ENCODE data around the gene PNPLA3. TPM values are rescaled to one million over a fixed set of nuclear protein-coding genes. Genes with fewer than 3 reads are reported as not detected.

The PNPLA3 gene
- total RNA-seq, 1 experiment from 2014 or later = 17.5 TPM

GRCh38 chr22:43909708-43910107, 13.9 kb upstream of the PNPLA3 start:
- TF ChIP-seq, protein P1, sequence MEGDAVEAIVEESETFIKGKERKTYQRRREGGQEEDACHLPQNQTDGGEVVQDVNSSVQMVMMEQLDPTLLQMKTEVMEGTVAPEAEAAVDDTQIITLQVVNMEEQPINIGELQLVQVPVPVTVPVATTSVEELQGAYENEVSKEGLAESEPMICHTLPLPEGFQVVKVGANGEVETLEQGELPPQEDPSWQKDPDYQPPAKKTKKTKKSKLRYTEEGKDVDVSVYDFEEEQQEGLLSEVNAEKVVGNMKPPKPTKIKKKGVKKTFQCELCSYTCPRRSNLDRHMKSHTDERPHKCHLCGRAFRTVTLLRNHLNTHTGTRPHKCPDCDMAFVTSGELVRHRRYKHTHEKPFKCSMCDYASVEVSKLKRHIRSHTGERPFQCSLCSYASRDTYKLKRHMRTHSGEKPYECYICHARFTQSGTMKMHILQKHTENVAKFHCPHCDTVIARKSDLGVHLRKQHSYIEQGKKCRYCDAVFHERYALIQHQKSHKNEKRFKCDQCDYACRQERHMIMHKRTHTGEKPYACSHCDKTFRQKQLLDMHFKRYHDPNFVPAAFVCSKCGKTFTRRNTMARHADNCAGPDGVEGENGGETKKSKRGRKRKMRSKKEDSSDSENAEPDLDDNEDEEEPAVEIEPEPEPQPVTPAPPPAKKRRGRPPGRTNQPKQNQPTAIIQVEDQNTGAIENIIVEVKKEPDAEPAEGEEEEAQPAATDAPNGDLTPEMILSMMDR (conservative IDR thresholded peaks at IDR 0.05) = no peak
- no peak overlapping the region for H2BK12ac ChIP-seq (ENCODE audit: insufficient read length, low read depth, low read length)

More at GRCh38 chr22:43909708-43910107, 13.9 kb upstream of the PNPLA3 start:
- no peak overlapping the region for H2BK20ac ChIP-seq (ENCODE audit: low read depth, low read length, poor library complexity, severe bottlenecking)
- no peak overlapping the region for H4K5ac ChIP-seq (ENCODE audit: insufficient read length, low read depth, low read length)
- H2AFZ ChIP-seq (ENCODE audit: low read length) = no peak overlapping the region
- H3K18ac ChIP-seq (ENCODE audit: insufficient read length, low read depth, low read length) = no peak overlapping the region
- H3K23me2 ChIP-seq (ENCODE audit: insufficient read length, low read depth, low read length, poor library complexity, severe bottlenecking) = no peaks in the 10 kb centered on the region
- H3K4me1 ChIP-seq (ENCODE audit: insufficient read depth, low read length) = no peaks in the 10 kb centered on the region
- no peak overlapping the region for H4K91ac ChIP-seq (ENCODE audit: insufficient read length, low read depth, low read length)
- H3K79me1 ChIP-seq (ENCODE audit: insufficient read depth, low read depth, low read length, poor library complexity, severe bottlenecking) = no peaks in the 10 kb centered on the region
- H2BK15ac ChIP-seq (ENCODE audit: low read depth, low read length) = no peak overlapping the region
- no peak overlapping the region for H3K4ac ChIP-seq (ENCODE audit: low read depth, low read length)
- H3K4me3 Mint-ChIP-seq = no peak overlapping the region
- no peak overlapping the region for H3K56ac ChIP-seq (ENCODE audit: insufficient read length, low read depth, low read length)
- no peaks in the 10 kb centered on the region for H3K27me3 ChIP-seq (ENCODE audit: insufficient read depth, low read length)
- H3K9me3 Mint-ChIP-seq = peaks cover 11 to 15% of the 10 kb centered on the region in 2 experiments; a peak in 3 of 5 replicates
- H4K8ac ChIP-seq (replicated peaks; ENCODE audit: insufficient read length, low read depth, low read length) = no peak overlapping the region
- no peak overlapping the region for H3K23ac ChIP-seq (ENCODE audit: insufficient read length, low read depth, low read length)
- no peak overlapping the region for H2BK5ac ChIP-seq (ENCODE audit: insufficient read length, low read length)
- no CpG with 5 or more reads among the region's 1 CpG for WGBS (ENCODE audit: extremely low coverage, insufficient read length, low lambda C conversion rate)
- no peak overlapping the region for H3T11ph ChIP-seq (ENCODE audit: low read length)
- H3K79me2 ChIP-seq (ENCODE audit: insufficient read depth, low read length) = no peaks in the 10 kb centered on the region
- H3K27ac ChIP-seq (ENCODE audit: insufficient read length, low read depth, low read length) = no peak overlapping the region
- H3K27me3 Mint-ChIP-seq (ENCODE audit: low read depth) = peaks cover 40% of the 10 kb centered on the region
- H3K4me2 ChIP-seq (ENCODE audit: insufficient read depth, insufficient read length, low read length) = no peak overlapping the region
- H3K9ac ChIP-seq (ENCODE audit: extremely low read depth, insufficient read length, low read length) = no peak overlapping the region
- peaks cover 0 to 12% (median 9%) of the 10 kb centered on the region in 3 experiments; a peak in 4 of 7 replicates for H3K36me3 Mint-ChIP-seq (ENCODE audit: insufficient read depth in 1 of 3, low read depth in 3 of 3)
- DNase-seq = no peak
- H4K20me1 ChIP-seq (ENCODE audit: control insufficient read depth, insufficient read depth, insufficient read length) = no peaks in the 10 kb centered on the region
- H2AK5ac ChIP-seq (ENCODE audit: insufficient read length, low read length) = no peak overlapping the region
- no peak overlapping the region for H2BK120ac ChIP-seq (ENCODE audit: low read depth, low read length, poor library complexity, severe bottlenecking)
- H3K4me1 Mint-ChIP-seq = peaks cover 16 to 28% of the 10 kb centered on the region in 2 experiments
- no peak overlapping the region for H3K27ac Mint-ChIP-seq
- H3K14ac ChIP-seq (ENCODE audit: insufficient read depth, low read length) = no peak overlapping the region
- no peaks in the 10 kb centered on the region for H3K9me3 ChIP-seq (ENCODE audit: control insufficient read depth, low read depth, low read length)
